Gastrocnemius medialis (tissue), 4 donors: Measurements from ENCODE around the gene RIMBP2. TPM values are rescaled to one million over a fixed set of nuclear protein-coding genes. Genes with fewer than 3 reads are reported as not detected.
"Not testable (repeated sequence)": the region's sequence is repeated elsewhere in the genome, so short reads cannot be mapped to it uniquely, and the experiment has no call there.

ENCODE experiments used
- ATAC-seq, 2 donors: fragments of 150-250 bp; one replicate each; pipeline ENCODE4 v1.9.1; 2016
- DNase-seq, 2 donors: peaks; one replicate each; pipeline ENCODE4 v3.0.0-alpha.2; 2019
- H3K27ac ChIP-seq, 4 donors: fragments of 200-600 bp; sonication (generic); 1 replicate in 1 of 4; 2 replicates in 3 of 4; pipeline ENCODE4 v1.5.1; 2016 to 2018; ENCODE audit warnings: mild to moderate bottlenecking in 2 of 4, moderate library complexity in 1 of 4
- H3K27me3 ChIP-seq, 3 donors: fragments of 200-600 bp; sonication (generic) in 2 of 3; 1 replicate in 1 of 3; 2 replicates in 2 of 3; pipeline versions ENCODE4 v1.5.1 to v1.6.0; 2016 to 2019; ENCODE audit warnings: mild to moderate bottlenecking in 1 of 3, moderate library complexity in 1 of 3
- H3K36me3 ChIP-seq, 2 donors: fragments of 200-600 bp; sonication (generic) in 1 of 2; one replicate each; pipeline ENCODE4 v1.5.1; 2017 to 2018
- H3K4me1 ChIP-seq, 2 donors: fragments of 200-600 bp; sonication (generic) in 1 of 2; one replicate each; pipeline ENCODE4 v1.5.1; 2016 to 2017; ENCODE audit warnings: mild to moderate bottlenecking in 2 of 2
- H3K4me3 ChIP-seq, 4 donors: fragments of 200-600 bp; sonication (generic) in 3 of 4; 1 replicate in 1 of 4; 2 replicates in 3 of 4; pipeline ENCODE4 v1.5.1; 2016 to 2019; ENCODE audit warnings: mild to moderate bottlenecking in 2 of 4
- H3K9me3 ChIP-seq, 3 donors: fragments of 200-600 bp; sonication (generic) in 2 of 3; 1 replicate in 1 of 3; 2 replicates in 2 of 3; pipeline ENCODE4 v1.5.1; 2016 to 2019
- POLR2A ChIP-seq, 2 donors: fragments of 450-650 bp; IDR thresholded peaks; one replicate each; pipeline ENCODE4 v1.6.1; 2017; ENCODE audit warnings: antibody characterized with exemption in 2 of 2, mild to moderate bottlenecking in 2 of 2, moderate library complexity in 2 of 2
- in situ Hi-C, 4 donors: fragments of 200-750 bp; cut with MboI; loops; one replicate each; pipeline versions ENCODE4 v1.15.0 to v1.8.0; 2017; ENCODE audit warnings: low sequenced_read_pairs in 4 of 4
- intact Hi-C: fragments of 100-400 bp; cut with DNase I; formaldehyde crosslinking; loops from one replicate; pipeline ENCODE4 v1.15.1; 2023; ENCODE audit warnings: low total_unique reads
- total RNA-seq, 4 donors: library from RNA; depleted of rRNA; stranded (reverse); fragments of >200 nt; gene quantifications; one replicate each; pipeline versions ENCODE4 v1.1.0 to v1.2.3, GENCODE V29; 2016
- TF ChIP-seq, protein P1 (sequence below), 5 experiments: fragments of 450-650 bp in 3 of 5; fragments of 200-600 bp in 2 of 5; sonication (generic) in 2 of 5; IDR thresholded peaks in 4 of 5; conservative IDR thresholded peaks in 1 of 5; 1 replicate in 4 of 5; 2 replicates in 1 of 5; pipeline ENCODE4 v1.5.1; 2016 to 2019; ENCODE audit warnings: antibody characterized with exemption in 5 of 5, mild to moderate bottlenecking in 3 of 5, moderate library complexity in 3 of 5

Gene RIMBP2
- total RNA-seq, 4 donors from 2014 or later, result 0.76 to 2.2 (median 1.2) TPM; not detected in 1

DNA sequence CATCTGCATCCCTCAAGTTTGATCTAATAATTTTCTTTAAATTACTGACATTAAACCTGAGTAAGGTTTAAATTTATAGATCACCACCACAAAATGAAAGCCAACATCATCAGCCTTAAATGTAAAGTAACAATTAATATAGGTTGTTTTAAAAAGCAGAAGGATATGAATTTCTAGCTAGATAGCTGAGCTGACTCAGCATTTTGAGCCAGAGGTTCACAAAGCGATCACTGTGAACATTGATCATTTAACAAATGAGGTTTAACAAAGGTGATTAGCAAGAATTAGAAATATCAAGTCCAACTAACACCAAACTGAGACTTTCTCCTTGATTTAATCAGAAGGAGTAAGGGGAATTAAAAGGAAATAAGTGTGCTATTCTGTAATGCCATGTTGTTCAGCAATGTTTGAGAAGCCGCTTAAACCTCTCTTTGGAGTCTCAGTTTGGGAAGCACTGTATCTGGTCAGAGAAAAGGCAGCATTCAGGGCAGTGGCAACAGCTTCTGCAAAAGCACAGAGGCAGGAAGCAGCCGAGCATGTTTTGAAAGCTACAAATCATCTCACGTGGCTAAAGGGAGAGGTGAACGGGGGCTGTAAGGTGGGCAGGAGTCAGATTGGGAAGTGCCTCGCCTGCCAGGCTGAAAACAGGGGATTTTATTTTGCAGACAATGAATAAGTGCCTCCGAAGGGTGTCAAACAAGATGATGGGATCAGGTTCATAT, 19.6 kb downstream of the RIMBP2 start:
- TF ChIP-seq, protein P1, sequence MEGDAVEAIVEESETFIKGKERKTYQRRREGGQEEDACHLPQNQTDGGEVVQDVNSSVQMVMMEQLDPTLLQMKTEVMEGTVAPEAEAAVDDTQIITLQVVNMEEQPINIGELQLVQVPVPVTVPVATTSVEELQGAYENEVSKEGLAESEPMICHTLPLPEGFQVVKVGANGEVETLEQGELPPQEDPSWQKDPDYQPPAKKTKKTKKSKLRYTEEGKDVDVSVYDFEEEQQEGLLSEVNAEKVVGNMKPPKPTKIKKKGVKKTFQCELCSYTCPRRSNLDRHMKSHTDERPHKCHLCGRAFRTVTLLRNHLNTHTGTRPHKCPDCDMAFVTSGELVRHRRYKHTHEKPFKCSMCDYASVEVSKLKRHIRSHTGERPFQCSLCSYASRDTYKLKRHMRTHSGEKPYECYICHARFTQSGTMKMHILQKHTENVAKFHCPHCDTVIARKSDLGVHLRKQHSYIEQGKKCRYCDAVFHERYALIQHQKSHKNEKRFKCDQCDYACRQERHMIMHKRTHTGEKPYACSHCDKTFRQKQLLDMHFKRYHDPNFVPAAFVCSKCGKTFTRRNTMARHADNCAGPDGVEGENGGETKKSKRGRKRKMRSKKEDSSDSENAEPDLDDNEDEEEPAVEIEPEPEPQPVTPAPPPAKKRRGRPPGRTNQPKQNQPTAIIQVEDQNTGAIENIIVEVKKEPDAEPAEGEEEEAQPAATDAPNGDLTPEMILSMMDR (IDR thresholded peaks at IDR 0.05 in 4 of 5, conservative IDR thresholded peaks at IDR 0.05 in 1 of 5), result no peak
- no peak for TF ChIP-seq POLR2A (IDR thresholded peaks at IDR 0.05)
- in situ Hi-C loops, result no loop called here

DNA sequence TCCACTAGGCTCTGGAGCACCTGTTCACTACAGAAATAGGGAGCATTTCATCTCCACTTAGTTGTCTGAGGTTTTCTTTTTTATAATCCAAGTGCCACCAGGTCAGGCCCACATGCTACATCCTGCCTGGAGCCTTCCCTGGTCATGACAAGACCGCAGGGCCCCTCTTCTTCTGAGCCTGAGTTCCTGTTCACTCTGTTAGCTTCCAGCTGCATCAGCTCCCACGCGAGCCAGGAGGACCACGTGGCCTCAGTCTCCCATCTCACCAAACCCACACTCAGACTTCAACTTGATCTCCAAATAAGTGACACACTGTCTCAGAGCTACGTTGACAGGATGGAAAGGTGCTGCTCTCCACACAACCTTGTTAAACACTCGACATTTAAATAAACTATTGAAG, 21.0 kb downstream of the RIMBP2 start:
- no peak for TF ChIP-seq POLR2A (IDR thresholded peaks at IDR 0.05)
- TF ChIP-seq, protein P1 (IDR thresholded peaks at IDR 0.05 in 4 of 5, conservative IDR thresholded peaks at IDR 0.05 in 1 of 5), result no peak
- DNase-seq (no peak), ATAC-seq (no peak)
- intact Hi-C loops (no loop called here), in situ Hi-C loops (no loop called here)
- no peaks in the 10 kb centered on the region for H3K36me3 ChIP-seq
- H3K4me3 ChIP-seq, result no peak overlapping the region
- no peaks in the 10 kb centered on the region for H3K4me1 ChIP-seq
- H3K9me3 ChIP-seq, result no peaks in the 10 kb centered on the region
- H3K27me3 ChIP-seq, result no peaks in the 10 kb centered on the region
- H3K27ac ChIP-seq, result no peak overlapping the region

More for the DNA sequence above, 19.6 kb downstream of the RIMBP2 start:
- DNase-seq (no peak), ATAC-seq (no peak)
- Histone ChIP-seq H3K27me3 (no peaks in the 10 kb centered on the region), H3K36me3 (no peaks in the 10 kb centered on the region), H3K4me3 (no peak overlapping the region), H3K4me1 (no peaks in the 10 kb centered on the region), H3K9me3 (no peaks in the 10 kb centered on the region), H3K27ac (no peak overlapping the region)
- intact Hi-C loops, result no loop called here

DNA sequence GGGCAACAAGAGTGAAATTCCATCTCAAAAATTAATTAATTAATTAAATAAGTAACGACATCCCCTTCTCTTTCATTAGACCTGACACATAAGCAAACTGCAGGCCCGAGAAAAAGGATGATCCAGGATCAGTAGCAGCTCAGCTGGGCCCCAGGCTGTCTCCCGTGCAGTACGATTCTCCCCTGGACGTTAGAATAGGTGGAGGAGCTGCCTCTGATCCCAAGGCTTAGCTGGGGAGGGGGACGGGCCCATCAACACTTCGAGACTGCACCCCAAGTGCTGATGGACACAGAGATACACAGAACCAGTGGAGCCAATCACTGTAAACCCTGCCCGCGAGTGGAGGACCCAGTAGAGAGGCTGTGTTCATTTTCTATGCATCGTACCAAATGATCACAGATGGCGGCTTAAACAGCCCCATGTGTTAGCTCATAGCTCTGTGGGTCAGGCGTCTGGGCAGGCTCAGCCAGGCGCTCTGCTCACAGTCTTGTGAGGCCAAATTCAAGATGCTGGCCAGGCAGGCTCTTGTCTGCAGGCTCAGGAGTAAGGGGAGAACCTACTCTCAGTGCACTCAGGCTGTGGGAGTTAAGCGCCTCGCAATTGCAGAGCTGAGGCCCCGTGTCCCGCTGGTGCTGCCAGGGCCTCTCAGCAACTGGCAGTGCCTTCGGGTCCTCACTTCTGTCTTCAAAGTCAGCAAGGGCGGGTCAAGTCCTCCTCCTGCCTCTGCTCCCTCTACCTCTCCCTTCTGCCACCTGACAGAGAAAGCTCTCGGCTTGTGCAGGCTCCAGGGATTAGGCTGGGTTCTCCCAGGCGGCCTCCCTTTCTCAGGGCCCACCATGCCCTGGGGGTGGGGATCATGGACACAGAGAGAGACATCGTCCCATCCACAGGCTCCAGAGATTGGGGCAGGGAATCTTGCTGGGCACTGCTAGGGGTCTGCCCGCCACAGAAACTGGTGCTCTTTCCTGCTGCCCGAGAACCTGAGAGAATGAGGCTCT, 26.4 kb downstream of the RIMBP2 start:
- no peak for DNase-seq
- intact Hi-C loops, result no loop called here
- in situ Hi-C loops, result no loop called here
- TF ChIP-seq, protein P1 (IDR thresholded peaks at IDR 0.05 in 4 of 5, conservative IDR thresholded peaks at IDR 0.05 in 1 of 5), result no peak
- no peak for TF ChIP-seq POLR2A (IDR thresholded peaks at IDR 0.05)
- Histone ChIP-seq H3K27me3 (peaks cover 6 to 9% (median 9%) of the 10 kb centered on the region in 3 donors), H3K9me3 (no peaks in the 10 kb centered on the region), H3K27ac (no peak overlapping the region), H3K36me3 (no peaks in the 10 kb centered on the region), H3K4me3 (no peak overlapping the region), H3K4me1 (no peaks in the 10 kb centered on the region)
- no peak for ATAC-seq

DNA sequence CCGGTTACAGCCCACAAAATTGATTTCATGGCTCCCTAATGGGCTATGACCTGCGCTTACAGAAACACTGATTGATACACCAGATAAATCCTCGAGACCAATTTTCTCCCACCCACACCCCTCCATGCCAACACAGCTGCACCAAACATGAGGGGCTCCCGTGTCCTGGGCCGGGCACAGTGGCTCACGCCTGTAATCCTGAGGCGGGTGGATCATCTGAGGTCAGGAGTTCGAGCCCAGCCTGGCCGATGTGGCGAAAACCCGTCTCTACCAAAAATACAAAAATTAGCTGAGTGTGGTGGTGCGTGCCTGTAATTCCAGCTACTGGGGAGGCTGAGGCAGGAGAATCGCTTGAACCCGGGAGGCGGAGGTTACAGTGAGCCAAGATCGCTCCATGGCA, 27.1 kb downstream of the RIMBP2 start:
- H3K27ac ChIP-seq, H3K9me3 ChIP-seq, H3K27me3 ChIP-seq, H3K4me3 ChIP-seq, H3K36me3 ChIP-seq, ATAC-seq, DNase-seq, H3K4me1 ChIP-seq, in situ Hi-C loops, intact Hi-C loops: not testable (repeated sequence)
